H9 (cell line): Measurements from ENCODE around the gene CDO1. TPM values are rescaled to one million over a fixed set of nuclear protein-coding genes. Genes with fewer than 3 reads are reported as not detected.

Experiments used
- DNase-seq: peaks from one replicate; pipeline ENCODE4 v3.0.0-alpha.2; 2017
- H2AFZ ChIP-seq: one replicate; pipeline ENCODE4 v1.6.1; 2013; ENCODE audit warnings: mild to moderate bottlenecking, low read length, control low read depth, moderate library complexity
- H2AK5ac ChIP-seq: 2 replicates; pipeline ENCODE4 v1.6.1; 2013; ENCODE audit warnings: low read length, control low read depth, mixed read lengths; ENCODE audit not compliant: insufficient read length
- H2BK120ac ChIP-seq: one replicate; pipeline ENCODE4 v1.6.1; 2013; ENCODE audit warnings: low read depth, mild to moderate bottlenecking, low read length, control low read depth, inconsistent platforms; ENCODE audit not compliant: poor library complexity, severe bottlenecking
- H2BK12ac ChIP-seq: 2 replicates; pipeline ENCODE4 v1.6.1; 2013; ENCODE audit warnings: low read length, control low read depth, mixed read lengths, low read depth; ENCODE audit not compliant: insufficient read length
- H2BK15ac ChIP-seq: 2 replicates; pipeline ENCODE4 v1.6.1; 2013; ENCODE audit warnings: low read depth, low read length, control low read depth
- H2BK20ac ChIP-seq: one replicate; pipeline ENCODE4 v1.6.1; 2013; ENCODE audit warnings: low read depth, mild to moderate bottlenecking, low read length, control low read depth, inconsistent platforms; ENCODE audit not compliant: poor library complexity, severe bottlenecking
- H2BK5ac ChIP-seq: 2 replicates; pipeline ENCODE4 v1.6.1; 2013; ENCODE audit warnings: low read length, control low read depth, mixed read lengths; ENCODE audit not compliant: insufficient read length
- H3K14ac ChIP-seq: 2 replicates; pipeline ENCODE4 v1.6.1; 2013; ENCODE audit warnings: low read length, control low read depth; ENCODE audit not compliant: insufficient read depth
- H3K18ac ChIP-seq: 2 replicates; pipeline ENCODE4 v1.6.1; 2013; ENCODE audit warnings: low read depth, mild to moderate bottlenecking, mixed read lengths, low read length, control low read depth; ENCODE audit not compliant: insufficient read length
- H3K23ac ChIP-seq: 2 replicates; pipeline ENCODE4 v1.6.1; 2013; ENCODE audit warnings: low read length, control low read depth, mixed read lengths, low read depth; ENCODE audit not compliant: insufficient read length
- H3K23me2 ChIP-seq: 2 replicates; pipeline ENCODE4 v1.6.1; 2013; ENCODE audit warnings: low read depth, mild to moderate bottlenecking, mixed read lengths, low read length, control low read depth; ENCODE audit not compliant: insufficient read length, poor library complexity, severe bottlenecking
- H3K27ac ChIP-seq: 2 replicates; pipeline ENCODE4 v1.5.1; 2013; ENCODE audit warnings: low read length, control low read depth, mixed read lengths, low read depth; ENCODE audit not compliant: insufficient read length
- H3K27me3 ChIP-seq: 2 replicates; pipeline ENCODE4 v1.6.1; 2013; ENCODE audit warnings: low read length, control low read depth, inconsistent platforms; ENCODE audit not compliant: insufficient read depth
- H3K4ac ChIP-seq: 2 replicates; pipeline ENCODE4 v1.6.1; 2013; ENCODE audit warnings: low read depth, mild to moderate bottlenecking, control low read depth, inconsistent platforms, low read length, moderate library complexity
- H3K4me1 ChIP-seq: 2 replicates; pipeline ENCODE4 v1.6.1; 2013; ENCODE audit warnings: low read length, control low read depth, inconsistent platforms; ENCODE audit not compliant: insufficient read depth
- H3K4me2 ChIP-seq: 2 replicates; pipeline ENCODE4 v1.6.1; 2013; ENCODE audit warnings: low read length, control low read depth, mixed read lengths; ENCODE audit not compliant: insufficient read length, insufficient read depth
- H3K56ac ChIP-seq: 2 replicates; pipeline ENCODE4 v1.6.1; 2013; ENCODE audit warnings: low read depth, mild to moderate bottlenecking, mixed read lengths, low read length, control low read depth; ENCODE audit not compliant: insufficient read length
- H3K79me1 ChIP-seq: 2 replicates; pipeline ENCODE4 v1.6.1; 2013; ENCODE audit warnings: low read depth, mild to moderate bottlenecking, moderate library complexity, low read length, control low read depth, inconsistent platforms; ENCODE audit not compliant: insufficient read depth, poor library complexity, severe bottlenecking
- H3K79me2 ChIP-seq: 2 replicates; pipeline ENCODE4 v1.6.1; 2013; ENCODE audit warnings: low read length, control low read depth, inconsistent platforms; ENCODE audit not compliant: insufficient read depth
- H3K9ac ChIP-seq: 2 replicates; pipeline ENCODE4 v1.6.1; 2013; ENCODE audit warnings: low read length, control low read depth, mixed read lengths; ENCODE audit not compliant: insufficient read length; ENCODE audit errors: extremely low read depth
- H3K9me3 ChIP-seq: one replicate; pipeline ENCODE4 v1.6.1; 2013; ENCODE audit warnings: low read depth, low read length, inconsistent platforms; ENCODE audit not compliant: control insufficient read depth
- H3T11ph ChIP-seq: one replicate; pipeline ENCODE4 v1.6.1; 2013; ENCODE audit warnings: mild to moderate bottlenecking, low read length, control low read depth, inconsistent platforms
- H4K20me1 ChIP-seq: one replicate; pipeline ENCODE4 v1.6.1; 2013; ENCODE audit not compliant: control insufficient read depth, insufficient read length, insufficient read depth
- H4K5ac ChIP-seq: 2 replicates; pipeline ENCODE4 v1.6.1; 2013; ENCODE audit warnings: low read depth, mild to moderate bottlenecking, mixed read lengths, low read length, control low read depth; ENCODE audit not compliant: insufficient read length
- H4K8ac ChIP-seq: replicated peaks from 2 replicates; pipeline ENCODE4 v1.6.1; 2013; ENCODE audit warnings: low read length, control low read depth, mixed read lengths, low read depth; ENCODE audit not compliant: insufficient read length
- H4K91ac ChIP-seq: 2 replicates; pipeline ENCODE4 v1.6.1; 2013; ENCODE audit warnings: low read depth, mild to moderate bottlenecking, moderate library complexity, mixed read lengths, low read length, control low read depth; ENCODE audit not compliant: insufficient read length
- H3K27ac Mint-ChIP-seq, 3 experiments: 2 replicates in 2 of 3; 3 replicates in 1 of 3; pipeline ENCODE4 v1.8.0; 2020 to 2021; ENCODE audit warnings: mixed read lengths in 3 of 3, mild to moderate bottlenecking in 1 of 3, moderate library complexity in 1 of 3
- H3K27me3 Mint-ChIP-seq: 2 replicates; pipeline ENCODE4 v1.8.0; 2021; ENCODE audit warnings: low read depth, mild to moderate bottlenecking, moderate library complexity, mixed read lengths
- H3K36me3 Mint-ChIP-seq, 3 experiments: 2 replicates in 2 of 3; 3 replicates in 1 of 3; pipeline ENCODE4 v1.8.0; 2020 to 2021; ENCODE audit warnings: low read depth in 3 of 3, mixed read lengths in 3 of 3; ENCODE audit not compliant: insufficient read depth in 1 of 3
- H3K4me1 Mint-ChIP-seq, 2 experiments: 2 replicates each; pipeline ENCODE4 v1.8.0; 2020; ENCODE audit warnings: mixed read lengths in 2 of 2
- H3K4me3 Mint-ChIP-seq, 2 experiments: 2 replicates in 1 of 2; 3 replicates in 1 of 2; pipeline ENCODE4 v1.8.0; 2020 to 2021; ENCODE audit warnings: mild to moderate bottlenecking in 2 of 2, mixed read lengths in 2 of 2, moderate library complexity in 1 of 2
- H3K9me3 Mint-ChIP-seq, 2 experiments: 2 replicates in 1 of 2; 3 replicates in 1 of 2; pipeline ENCODE4 v1.8.0; 2020; ENCODE audit warnings: mild to moderate bottlenecking in 2 of 2, mixed read lengths in 2 of 2, moderate library complexity in 1 of 2
- CTCF ChIP-seq: fragments of 200-600 bp; sonication (generic); conservative IDR thresholded peaks from 3 replicates; pipeline ENCODE4 v1.8.0; 2021; ENCODE audit warnings: antibody characterized with exemption, mild to moderate bottlenecking
- WGBS: extraction: QIAGEN DNeasy Blood & Tissue Kit; methylation state at CpG from one replicate; pipeline ENCODE4 v1.1.7; 2013; ENCODE audit warnings: missing lambda C conversion rate, low lambda C conversion rate, mixed read lengths; ENCODE audit not compliant: insufficient read length; ENCODE audit errors: extremely low coverage; 5-methylcytosine and 5-hydroxymethylcytosine counted together
- total RNA-seq: library from RNA; stranded (reverse); gene quantifications from 2 replicates; pipeline ENCODE4 v1.2.1, GENCODE V29; 2021

The CDO1 gene
- total RNA-seq, 1 experiment from 2014 or later = 11.2 TPM

- Histone ChIP-seq H3K27ac (no peak overlapping the region), H3K9ac (no peak overlapping the region), H2AK5ac (no peak overlapping the region), H3K79me1 (no peaks in the 10 kb centered on the region), H3K4me2 (no peak overlapping the region), H4K8ac (no peak overlapping the region), H3K23ac (no peak overlapping the region), H2AFZ (no peak overlapping the region), H3K27me3 (no peaks in the 10 kb centered on the region), H2BK15ac (no peak overlapping the region), H3K14ac (no peak overlapping the region), H3K23me2 (no peaks in the 10 kb centered on the region), H2BK20ac (no peak overlapping the region), H2BK5ac (no peak overlapping the region), H3K18ac (no peak overlapping the region), H3K4ac (no peak overlapping the region), H3K56ac (no peak overlapping the region), H4K5ac (no peak overlapping the region), H3T11ph (no peak overlapping the region), H2BK120ac (no peak overlapping the region), H3K4me1 (no peaks in the 10 kb centered on the region; the same call in 1 of the 2 replicates), H3K9me3 (no peaks in the 10 kb centered on the region), H3K79me2 (no peaks in the 10 kb centered on the region), H4K91ac (no peak overlapping the region), H2BK12ac (no peak overlapping the region), H4K20me1 (no peaks in the 10 kb centered on the region)
- no peaks in the 10 kb centered on the region for H3K27me3 Mint-ChIP-seq
- H3K4me3 Mint-ChIP-seq = no peak overlapping the region
- H3K27ac Mint-ChIP-seq = no peak overlapping the region
- no peak for DNase-seq
- no CpG with 5 or more reads among the region's 1 CpG for WGBS
- peaks cover 6 to 31% (median 12%) of the 10 kb centered on the region in 3 experiments; a peak in 6 of 7 replicates for H3K36me3 Mint-ChIP-seq
- TF ChIP-seq CTCF = no peak
- H3K4me1 Mint-ChIP-seq = peaks cover 2 to 4% of the 10 kb centered on the region in 2 experiments; a peak in 3 of 4 replicates
- peaks cover 16% of the 10 kb centered on the region in 2 experiments for H3K9me3 Mint-ChIP-seq
These were observed 49.9 kb downstream of the CDO1 start for GRCh38 chr5:115766608-115767007.
